ENCODE results near the gene KCNH8. TPM values are rescaled to one million over a fixed set of nuclear protein-coding genes. Genes with fewer than 3 reads are reported as not detected.

Gene KCNH8
- total RNA-seq, 2 experiments from 2014 or later = 0.44 to 0.59 TPM

DNA sequence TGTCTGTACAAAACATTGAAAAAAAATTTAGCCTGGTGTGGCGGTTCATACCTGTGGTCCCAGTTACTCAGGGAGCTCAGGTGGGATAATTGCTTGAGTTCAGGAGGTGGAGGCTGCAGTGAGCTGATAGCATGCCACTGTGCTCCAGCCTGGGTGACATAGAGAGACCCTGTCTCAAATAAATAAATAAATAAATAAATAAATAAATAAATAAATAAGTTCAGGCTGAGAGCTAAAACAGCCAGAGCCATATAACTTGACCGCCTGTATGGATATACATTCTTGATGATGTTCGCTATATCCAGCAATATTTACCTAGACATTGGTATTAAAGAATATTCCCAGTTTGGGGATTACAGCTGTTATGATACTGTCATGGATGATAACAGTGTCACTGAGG, 146.9 kb downstream of the KCNH8 start:
- Histone ChIP-seq H3K9me3 (ENCODE audit: low read length) (no peaks in the 10 kb centered on the region), H3K4me2 (ENCODE audit: low read length) (no peak overlapping the region), H3K27ac (ENCODE audit: low read depth, low read length, poor library complexity, severe bottlenecking) (no peak overlapping the region), H3K4me3 (ENCODE audit: low read depth, low read length, poor library complexity, severe bottlenecking) (no peak overlapping the region), H3K36me3 (ENCODE audit: insufficient read depth, low read length) (no peaks in the 10 kb centered on the region), H2AFZ (ENCODE audit: low read length) (no peak overlapping the region), H3K79me2 (ENCODE audit: insufficient read depth, low read depth, low read length) (no peaks in the 10 kb centered on the region), H3K4me1 (ENCODE audit: insufficient read depth, low read length, poor library complexity, severe bottlenecking) (no peaks in the 10 kb centered on the region), H3K9me2 (ENCODE audit: insufficient read depth, low read length) (no peaks in the 10 kb centered on the region), H4K20me1 (ENCODE audit: insufficient read depth, low read length) (no peaks in the 10 kb centered on the region)
- no peak for DNase-seq (ENCODE audit: low spot score)
- POLR2A ChIA-PET = interaction anchor here (0.6 to 1.1 kb wide), 4 partner anchors 92 to 491 kb away, joined by 3 read pairs; no protein-coding TSS in a partner anchor
- no TSS peak for BruUV-seq (replicated peaks)
- TF ChIP-seq, protein P1, sequence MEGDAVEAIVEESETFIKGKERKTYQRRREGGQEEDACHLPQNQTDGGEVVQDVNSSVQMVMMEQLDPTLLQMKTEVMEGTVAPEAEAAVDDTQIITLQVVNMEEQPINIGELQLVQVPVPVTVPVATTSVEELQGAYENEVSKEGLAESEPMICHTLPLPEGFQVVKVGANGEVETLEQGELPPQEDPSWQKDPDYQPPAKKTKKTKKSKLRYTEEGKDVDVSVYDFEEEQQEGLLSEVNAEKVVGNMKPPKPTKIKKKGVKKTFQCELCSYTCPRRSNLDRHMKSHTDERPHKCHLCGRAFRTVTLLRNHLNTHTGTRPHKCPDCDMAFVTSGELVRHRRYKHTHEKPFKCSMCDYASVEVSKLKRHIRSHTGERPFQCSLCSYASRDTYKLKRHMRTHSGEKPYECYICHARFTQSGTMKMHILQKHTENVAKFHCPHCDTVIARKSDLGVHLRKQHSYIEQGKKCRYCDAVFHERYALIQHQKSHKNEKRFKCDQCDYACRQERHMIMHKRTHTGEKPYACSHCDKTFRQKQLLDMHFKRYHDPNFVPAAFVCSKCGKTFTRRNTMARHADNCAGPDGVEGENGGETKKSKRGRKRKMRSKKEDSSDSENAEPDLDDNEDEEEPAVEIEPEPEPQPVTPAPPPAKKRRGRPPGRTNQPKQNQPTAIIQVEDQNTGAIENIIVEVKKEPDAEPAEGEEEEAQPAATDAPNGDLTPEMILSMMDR (conservative IDR thresholded peaks at IDR 0.05; ENCODE audit: low read length) = no peak
- TF ChIP-seq EZH2phosphoT487 (IDR thresholded peaks at IDR 0.05; ENCODE audit: borderline replicate concordance, low read depth, low read length) = no peak
- CTCF ChIA-PET (ENCODE audit: unreplicated experiment) = no interaction called here
- intact Hi-C loops (cut with micrococcal nuclease; ENCODE audit: unreplicated experiment) = loop anchor here (10.0 kb wide), 1 partner anchor 1340 kb away; no protein-coding TSS in a partner anchor

- no peak overlapping the region for H3K27ac ChIP-seq (ENCODE audit: low read depth, low read length, poor library complexity, severe bottlenecking)
- H3K4me1 ChIP-seq (ENCODE audit: insufficient read depth, low read length, poor library complexity, severe bottlenecking) = no peaks in the 10 kb centered on the region
- no peak overlapping the region for H3K4me2 ChIP-seq (ENCODE audit: low read length)
- ChIA-PET POLR2A (no interaction called here), CTCF (ENCODE audit: unreplicated experiment) (no interaction called here)
- no peak for DNase-seq (ENCODE audit: low spot score)
- BruUV-seq (replicated peaks) = no TSS peak
- no peaks in the 10 kb centered on the region for H4K20me1 ChIP-seq (ENCODE audit: insufficient read depth, low read length)
- no peak overlapping the region for H2AFZ ChIP-seq (ENCODE audit: low read length)
- no peaks in the 10 kb centered on the region for H3K9me2 ChIP-seq (ENCODE audit: insufficient read depth, low read length)
- H3K36me3 ChIP-seq (ENCODE audit: insufficient read depth, low read length) = no peaks in the 10 kb centered on the region
- no peaks in the 10 kb centered on the region for H3K79me2 ChIP-seq (ENCODE audit: insufficient read depth, low read depth, low read length)
- H3K9me3 ChIP-seq (ENCODE audit: low read length) = no peaks in the 10 kb centered on the region
- H3K4me3 ChIP-seq (ENCODE audit: low read depth, low read length, poor library complexity, severe bottlenecking) = no peak overlapping the region
- TF ChIP-seq, protein P1 (conservative IDR thresholded peaks at IDR 0.05; ENCODE audit: low read length) = no peak
- no peak for TF ChIP-seq EZH2phosphoT487 (IDR thresholded peaks at IDR 0.05; ENCODE audit: borderline replicate concordance, low read depth, low read length)
- intact Hi-C loops (cut with micrococcal nuclease; ENCODE audit: unreplicated experiment) = no loop called here
These were observed 183.6 kb downstream of the KCNH8 start for GRCh38 chr3:19331931-19332330.

GRCh38 chr3:19334120-19334519, 185.8 kb downstream of the KCNH8 start:
- Histone ChIP-seq H3K9me2 (ENCODE audit: insufficient read depth, low read length) (no peaks in the 10 kb centered on the region), H3K4me3 (ENCODE audit: low read depth, low read length, poor library complexity, severe bottlenecking) (no peak overlapping the region), H4K20me1 (ENCODE audit: insufficient read depth, low read length) (no peaks in the 10 kb centered on the region), H3K4me2 (ENCODE audit: low read length) (no peak overlapping the region), H3K79me2 (ENCODE audit: insufficient read depth, low read depth, low read length) (no peaks in the 10 kb centered on the region), H3K36me3 (ENCODE audit: insufficient read depth, low read length) (no peaks in the 10 kb centered on the region), H3K4me1 (ENCODE audit: insufficient read depth, low read length, poor library complexity, severe bottlenecking) (no peaks in the 10 kb centered on the region), H3K27ac (ENCODE audit: low read depth, low read length, poor library complexity, severe bottlenecking) (no peak overlapping the region), H3K9me3 (ENCODE audit: low read length) (no peaks in the 10 kb centered on the region), H2AFZ (ENCODE audit: low read length) (no peak overlapping the region)
- DNase-seq (ENCODE audit: low spot score) = no peak
- ChIA-PET CTCF (ENCODE audit: unreplicated experiment) (no interaction called here), POLR2A (no interaction called here)
- intact Hi-C loops (cut with micrococcal nuclease; ENCODE audit: unreplicated experiment) = no loop called here
- BruUV-seq (replicated peaks) = no TSS peak
- TF ChIP-seq, protein P1 (conservative IDR thresholded peaks at IDR 0.05; ENCODE audit: low read length) = no peak
- TF ChIP-seq EZH2phosphoT487 (IDR thresholded peaks at IDR 0.05; ENCODE audit: borderline replicate concordance, low read depth, low read length) = no peak

Data from OCI-LY7 (cell line).